HFFc6 (cell line): ENCODE data around the gene GRAMD1A. TPM values are rescaled to one million over a fixed set of nuclear protein-coding genes. Genes with fewer than 3 reads are reported as not detected.
"Not testable (repeated sequence)": the region's sequence is repeated elsewhere in the genome, so short reads cannot be mapped to it uniquely, and the experiment has no call there.

Source experiments
- DNase-seq: peaks from one replicate; pipeline ENCODE4 v3.0.0-alpha.2; 2018
- H3K27ac Mint-ChIP-seq: 2 replicates; pipeline ENCODE4 v1.8.0; 2020; ENCODE audit warnings: mild to moderate bottlenecking, mixed read lengths
- H3K27me3 Mint-ChIP-seq: 2 replicates; pipeline ENCODE4 v1.8.0; 2021; ENCODE audit warnings: mild to moderate bottlenecking, moderate library complexity, mixed read lengths; ENCODE audit not compliant: insufficient read depth
- H3K36me3 Mint-ChIP-seq: 2 replicates; pipeline ENCODE4 v1.8.0; 2021; ENCODE audit warnings: low read depth, mixed read lengths
- H3K4me1 Mint-ChIP-seq: 2 replicates; pipeline ENCODE4 v1.8.0; 2020; ENCODE audit warnings: low read depth, mixed read lengths
- H3K4me3 Mint-ChIP-seq: 2 replicates; pipeline ENCODE4 v1.8.0; 2020; ENCODE audit warnings: mild to moderate bottlenecking, moderate library complexity, mixed read lengths
- H3K9me3 Mint-ChIP-seq: 2 replicates; pipeline ENCODE4 v1.8.0; 2020; ENCODE audit warnings: mild to moderate bottlenecking, mixed read lengths
- total RNA-seq, 6 experiments: library from RNA; stranded (reverse); fragmentation: NEBNext Ultra II Directional; extraction: Animal tissue kit (Norgen Biotek cat#: 25700); gene quantifications; 2 replicates in 1 of 6; 3 replicates in 5 of 6; pipeline ENCODE4 v1.2.3, GENCODE V29; 2021
- TF ChIP-seq, protein P1 (sequence below): fragments of 200-600 bp; sonication (generic); IDR thresholded peaks from 2 replicates; pipeline ENCODE4 v1.5.0; 2021; ENCODE audit warnings: antibody characterized with exemption, mild to moderate bottlenecking

GRAMD1A gene
- total RNA-seq, 6 experiments from 2014 or later = 48.2 to 51.3 (median 50.0) TPM

DNA sequence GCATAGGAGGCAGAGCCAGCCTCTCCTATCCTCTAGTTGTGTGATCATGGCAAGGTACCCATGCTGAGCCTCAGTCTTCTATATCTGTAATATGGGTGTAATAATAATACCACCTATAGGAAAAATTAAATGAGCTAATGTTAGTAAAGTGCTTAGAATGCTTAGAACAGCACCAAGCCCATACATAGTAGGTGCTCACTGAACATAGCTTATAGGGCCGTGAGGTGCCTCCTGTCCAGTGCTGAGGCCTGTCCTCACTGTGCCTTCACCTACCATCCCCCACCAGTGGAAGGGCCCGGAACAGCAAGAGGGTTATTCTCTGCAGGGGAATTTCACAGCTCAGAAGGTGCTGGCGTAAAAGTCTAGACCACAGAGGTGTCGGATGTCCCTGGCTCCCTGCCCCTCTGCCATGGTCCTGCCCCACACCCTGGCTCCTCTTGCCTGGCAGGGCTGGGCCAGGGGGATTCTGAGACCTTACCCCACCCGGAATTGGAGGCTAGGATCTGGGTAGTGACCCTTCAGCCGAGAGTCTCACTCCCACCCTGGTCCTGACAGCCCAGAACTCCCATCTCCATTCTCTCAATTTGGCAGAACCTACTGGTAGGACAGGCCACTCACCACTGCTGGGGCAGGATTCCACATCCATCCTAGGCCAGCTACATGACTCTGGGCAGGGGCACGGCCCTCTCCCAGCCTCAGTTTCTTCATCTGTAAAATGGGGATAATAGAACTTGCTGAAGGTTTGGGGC lies 27.9 kb downstream of the GRAMD1A start:
- TF ChIP-seq, protein P1, sequence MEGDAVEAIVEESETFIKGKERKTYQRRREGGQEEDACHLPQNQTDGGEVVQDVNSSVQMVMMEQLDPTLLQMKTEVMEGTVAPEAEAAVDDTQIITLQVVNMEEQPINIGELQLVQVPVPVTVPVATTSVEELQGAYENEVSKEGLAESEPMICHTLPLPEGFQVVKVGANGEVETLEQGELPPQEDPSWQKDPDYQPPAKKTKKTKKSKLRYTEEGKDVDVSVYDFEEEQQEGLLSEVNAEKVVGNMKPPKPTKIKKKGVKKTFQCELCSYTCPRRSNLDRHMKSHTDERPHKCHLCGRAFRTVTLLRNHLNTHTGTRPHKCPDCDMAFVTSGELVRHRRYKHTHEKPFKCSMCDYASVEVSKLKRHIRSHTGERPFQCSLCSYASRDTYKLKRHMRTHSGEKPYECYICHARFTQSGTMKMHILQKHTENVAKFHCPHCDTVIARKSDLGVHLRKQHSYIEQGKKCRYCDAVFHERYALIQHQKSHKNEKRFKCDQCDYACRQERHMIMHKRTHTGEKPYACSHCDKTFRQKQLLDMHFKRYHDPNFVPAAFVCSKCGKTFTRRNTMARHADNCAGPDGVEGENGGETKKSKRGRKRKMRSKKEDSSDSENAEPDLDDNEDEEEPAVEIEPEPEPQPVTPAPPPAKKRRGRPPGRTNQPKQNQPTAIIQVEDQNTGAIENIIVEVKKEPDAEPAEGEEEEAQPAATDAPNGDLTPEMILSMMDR = no peak
- H3K36me3 Mint-ChIP-seq = peaks cover 15% of the 10 kb centered on the region; the same call in 1 of the 2 replicates
- peaks cover 5% of the 10 kb centered on the region for H3K27me3 Mint-ChIP-seq
- H3K9me3 Mint-ChIP-seq = no peaks in the 10 kb centered on the region
- H3K27ac Mint-ChIP-seq = no peak overlapping the region
- no peak overlapping the region for H3K4me3 Mint-ChIP-seq
- peaks cover 9% of the 10 kb centered on the region for H3K4me1 Mint-ChIP-seq
- no peak for DNase-seq

DNA sequence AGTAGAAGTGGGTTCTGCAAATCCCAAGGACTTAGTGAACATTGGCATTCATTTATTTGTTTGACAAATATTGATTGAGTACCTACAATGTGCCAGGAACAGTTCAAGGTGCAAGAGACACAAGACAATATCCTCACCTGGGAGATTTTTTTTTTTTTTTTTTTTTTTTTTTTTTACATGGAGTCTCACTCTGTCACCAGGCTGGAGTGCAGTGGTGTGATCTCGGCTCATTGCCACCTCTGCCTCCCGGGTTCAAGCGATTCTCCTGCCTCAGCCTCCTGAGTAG lies 28.4 kb downstream of the GRAMD1A start:
- H3K4me3 Mint-ChIP-seq, H3K9me3 Mint-ChIP-seq, DNase-seq, H3K4me1 Mint-ChIP-seq, H3K27ac Mint-ChIP-seq, H3K27me3 Mint-ChIP-seq: not testable (repeated sequence)
- H3K36me3 Mint-ChIP-seq = peaks cover 15% of the 10 kb centered on the region; the same call in 1 of the 2 replicates

DNA sequence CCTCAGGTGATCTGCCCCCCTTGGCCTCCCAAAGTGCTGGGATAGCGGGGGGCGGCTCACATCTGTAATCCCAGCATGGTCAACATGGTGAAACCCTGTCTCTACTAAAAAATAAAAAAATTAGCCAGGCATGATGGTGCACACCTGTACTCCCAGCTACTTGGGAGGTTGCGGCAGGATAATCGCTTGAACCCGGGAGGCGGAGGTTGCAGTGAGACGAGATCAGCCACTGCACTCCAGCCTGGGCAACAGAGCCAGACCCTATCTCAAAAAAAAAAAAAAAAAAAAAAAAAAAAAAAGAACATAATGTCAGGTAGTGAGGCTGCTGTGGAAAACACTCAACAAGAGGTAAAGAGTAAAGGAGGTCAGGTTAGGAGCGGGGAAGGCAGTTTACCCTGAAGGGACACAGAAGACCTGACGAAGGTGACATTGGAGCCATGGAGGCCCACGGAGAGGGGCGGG lies 29.2 kb downstream of the GRAMD1A start:
- H3K36me3 Mint-ChIP-seq = peaks cover 15% of the 10 kb centered on the region; the same call in 1 of the 2 replicates
- not testable (repeated sequence) for H3K27ac Mint-ChIP-seq, H3K9me3 Mint-ChIP-seq, H3K27me3 Mint-ChIP-seq, H3K4me1 Mint-ChIP-seq, DNase-seq
- H3K4me3 Mint-ChIP-seq = peak overlapping the region; percentile 32; the same call in 1 of the 2 replicates

DNA sequence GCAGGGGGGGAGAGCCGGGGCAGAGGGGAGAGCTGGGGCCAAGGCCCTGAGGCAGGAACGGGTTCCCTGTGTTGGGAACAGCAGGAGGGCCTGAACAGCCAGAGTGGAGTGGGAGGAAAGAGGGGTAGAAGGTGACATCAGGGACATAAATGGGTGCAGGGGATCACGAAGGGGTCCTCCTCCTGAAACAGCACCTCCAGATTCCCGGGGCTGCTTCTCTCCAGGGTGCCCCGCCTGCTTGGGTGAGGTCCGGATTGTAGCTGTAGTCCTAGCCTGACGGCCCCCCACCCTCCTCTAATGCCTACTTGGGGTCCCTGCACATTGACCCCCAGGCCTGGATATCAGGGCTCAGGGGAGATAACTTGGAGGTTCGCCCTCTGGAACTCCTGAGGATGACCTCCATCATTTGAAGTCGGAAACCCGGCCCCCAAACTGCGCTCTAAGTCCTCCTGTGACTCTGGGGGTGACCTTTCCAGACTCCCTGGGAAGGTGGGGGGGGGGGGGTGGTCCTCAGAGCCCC lies 29.7 kb downstream of the GRAMD1A start:
- no peaks in the 10 kb centered on the region for H3K9me3 Mint-ChIP-seq
- H3K27ac Mint-ChIP-seq = no peak overlapping the region
- peak overlapping the region; percentile 32; the same call in 1 of the 2 replicates for H3K4me3 Mint-ChIP-seq
- DNase-seq = no peak
- TF ChIP-seq, protein P1 = no peak
- peaks cover 5% of the 10 kb centered on the region for H3K27me3 Mint-ChIP-seq
- H3K4me1 Mint-ChIP-seq = peaks cover 9% of the 10 kb centered on the region
- H3K36me3 Mint-ChIP-seq = peaks cover 15% of the 10 kb centered on the region; the same call in 1 of the 2 replicates

DNA sequence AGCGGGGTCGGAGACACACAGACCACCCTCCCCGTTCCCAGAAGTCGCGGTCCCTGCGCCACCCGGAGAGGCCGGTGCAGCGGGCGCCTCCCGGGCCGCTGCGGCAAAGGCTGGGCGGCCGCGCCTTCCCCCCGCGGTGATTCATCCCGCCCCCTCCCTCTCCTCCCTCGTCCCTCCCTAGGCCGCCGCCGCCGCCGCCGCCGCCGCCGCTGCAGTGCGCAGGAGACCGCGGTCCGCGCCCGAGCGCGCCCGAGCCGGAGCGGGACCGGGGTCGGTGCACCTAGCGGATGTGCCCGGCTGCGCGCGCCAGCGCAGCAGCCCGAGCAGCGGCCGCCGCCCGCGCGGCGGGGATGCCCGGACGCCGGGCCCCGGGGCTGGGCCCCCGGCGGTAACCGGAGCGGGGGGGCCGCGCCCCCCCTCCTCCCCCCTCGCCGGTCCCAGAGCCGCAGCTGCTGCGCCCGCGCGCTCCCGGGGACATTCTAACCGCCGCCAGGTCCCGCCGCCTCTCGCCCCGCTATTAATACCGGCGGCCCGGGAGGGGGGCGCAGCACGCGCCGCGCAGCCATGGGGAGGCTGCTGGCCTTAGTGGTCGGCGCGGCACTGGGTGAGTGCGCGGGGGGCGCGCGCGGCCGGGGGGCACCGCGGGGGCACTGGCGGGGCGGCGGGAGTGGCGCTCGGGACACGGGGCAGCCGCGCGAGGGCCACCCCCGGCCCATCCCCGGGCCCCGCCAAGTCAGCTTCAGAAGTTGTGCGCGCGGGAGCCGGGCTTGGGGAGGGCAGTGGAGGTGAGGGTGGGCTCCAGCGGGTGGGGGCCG lies 30.3 kb downstream of the GRAMD1A start, which contains the start of gene SCN1B:
Gene SCN1B (plus strand): TSS at position 214 of the 815 bp plus-strand sequence. CDS start 351 bp downstream, at position 565.
- Mint-ChIP-seq H3K36me3 (peaks cover 15% of the 10 kb centered on the region; the same call in 1 of the 2 replicates), H3K27ac (peak within 1 kb of the TSS; percentile 15; the same call in 1 of the 2 replicates), H3K4me1 (peaks cover 9% of the 10 kb centered on the region), H3K9me3 (no peaks in the 10 kb centered on the region), H3K4me3 (peak within 1 kb of the TSS; percentile 90), H3K27me3 (peaks cover 5% of the 10 kb centered on the region)
- TF ChIP-seq, protein P1 = no peak
- peak; percentile 26 for DNase-seq

DNA sequence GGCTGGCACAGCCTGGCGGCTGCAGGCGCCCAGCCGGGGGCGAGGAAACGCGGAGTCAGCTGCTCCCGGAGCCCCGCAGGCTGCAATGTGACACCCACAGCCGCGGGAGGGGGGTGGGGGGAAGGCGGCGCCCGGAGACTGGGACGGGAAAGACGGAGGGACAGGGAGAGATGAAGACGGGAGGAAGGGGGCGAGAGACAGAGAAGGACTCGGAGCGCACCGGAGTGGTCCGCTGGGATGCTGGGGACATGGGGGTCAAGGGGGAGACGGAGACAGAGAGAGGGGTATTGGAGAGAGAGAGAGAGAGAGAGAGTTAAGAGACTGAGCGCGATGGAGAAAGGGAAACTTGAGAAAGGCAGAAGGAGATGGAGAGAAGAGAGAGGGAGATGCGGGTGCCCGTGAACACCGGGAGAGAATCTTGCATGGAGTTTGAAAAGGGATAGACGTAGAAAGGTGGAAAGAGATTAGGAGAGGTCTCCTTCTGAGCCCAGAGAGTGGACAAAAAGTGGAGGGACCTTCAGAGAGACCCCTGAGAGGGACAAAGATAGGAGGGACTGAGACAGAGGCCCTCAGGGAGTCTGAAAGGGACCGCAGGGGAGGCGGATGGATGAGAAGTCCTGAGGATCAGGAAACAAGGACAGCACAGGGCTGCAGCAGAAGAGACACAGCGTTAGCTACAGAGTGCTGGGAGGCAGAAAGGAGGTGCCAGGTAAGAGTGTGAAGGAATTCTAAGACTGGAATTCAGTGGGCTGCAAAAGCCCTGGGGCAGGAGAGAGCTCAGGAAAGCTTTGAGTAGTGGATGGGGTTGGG lies 31.2 kb downstream of the GRAMD1A start:
- Mint-ChIP-seq H3K27ac (peak overlapping the region; percentile 15; the same call in 1 of the 2 replicates), H3K36me3 (peaks cover 15% of the 10 kb centered on the region; the same call in 1 of the 2 replicates), H3K9me3 (no peaks in the 10 kb centered on the region), H3K4me1 (peaks cover 9% of the 10 kb centered on the region), H3K27me3 (peaks cover 5% of the 10 kb centered on the region), H3K4me3 (peak overlapping the region; percentile 90)
- no peak for DNase-seq
- TF ChIP-seq, protein P1 = no peak
